K562 (cell line): Measurements from ENCODE around the gene IL17RA. TPM values are rescaled to one million over a fixed set of nuclear protein-coding genes. Genes with fewer than 3 reads are reported as not detected.

Source experiments
- ATAC-seq: fragments of 200-7000 bp; cut with Tn5 transposase; 3 replicates; pipeline ENCODE4 v1.9.1; 2020; ENCODE audit warnings: moderate library complexity
- BruUV-seq: library from RNA; stranded (reverse); fragments of 400-500 nt; replicated peaks from 2 replicates; lab custom pipeline; 2021; lab: Mats Ljungman, UMichigan
- CTCF ChIA-PET: fragments of 300-600 bp; formaldehyde crosslinking; extraction: SDS; loops from one replicate; lab custom pipeline; 2021; ENCODE audit warnings: low intra/inter-chr PET ratio; lab: Yijun Ruan, JAX
- POLR2A ChIA-PET: fragments of 300-600, 350-650 bp; sonication (Branson Sonifier 250); formaldehyde crosslinking; extraction: SDS; loops from one replicate; lab custom pipeline; 2021; ENCODE audit warnings: antibody characterized with exemption, inconsistent platforms; lab: Yijun Ruan, JAX
- DNase-seq, 4 experiments: peaks; one replicate each; pipeline versions ENCODE4 v3.0.0 to v3.0.0-alpha.2; 2011 to 2018; ENCODE audit warnings: low spot score in 3 of 4, mixed read lengths in 3 of 4; ENCODE audit errors: extremely low read depth in 1 of 4
- FAIRE-seq: peaks from 2 replicates; lab custom pipeline; 2011; peaks lifted over from hg19 to GRCh38; lab: Jason Lieb, UNC
- H2AFZ ChIP-seq: 2 replicates; pipeline ENCODE4 v1.6.0; 2011; ENCODE audit warnings: low read depth, low read length, control low read depth, inconsistent platforms
- H3K27ac ChIP-seq: fragments of 200-600 bp; 3 replicates; pipeline ENCODE4 v1.8.0; 2011; ENCODE audit warnings: low read depth, mild to moderate bottlenecking, control low read depth, inconsistent platforms, low read length, moderate library complexity, mixed read lengths; ENCODE audit errors: extremely low read depth
- H3K27me3 ChIP-seq, 2 experiments: fragments of 300-600 bp in 1 of 2; 2 replicates in 1 of 2; 3 replicates in 1 of 2; pipeline versions ENCODE4 v1.6.0 to v1.8.0; 2011; ENCODE audit warnings: inconsistent platforms in 2 of 2, low read length in 2 of 2, mild to moderate bottlenecking in 1 of 2, mixed read lengths in 1 of 2, moderate library complexity in 1 of 2; ENCODE audit not compliant: control insufficient read depth in 2 of 2, insufficient read depth in 2 of 2
- H3K36me3 ChIP-seq: fragments of 300-600 bp; 3 replicates; pipeline ENCODE4 v1.8.0; 2011; ENCODE audit warnings: mild to moderate bottlenecking, low read length, inconsistent platforms; ENCODE audit not compliant: control insufficient read depth, insufficient read depth
- H3K4me1 ChIP-seq, 2 experiments: fragments of 200-600 bp in 1 of 2; replicated peaks in 1 of 2; 2 replicates in 1 of 2; 3 replicates in 1 of 2; pipeline versions ENCODE4 v1.5.1 to v1.8.0; 2011; ENCODE audit warnings: inconsistent platforms in 2 of 2, low read length in 2 of 2, mild to moderate bottlenecking in 1 of 2, mixed read lengths in 1 of 2, moderate library complexity in 1 of 2; ENCODE audit not compliant: control insufficient read depth in 2 of 2, insufficient read depth in 2 of 2
- H3K4me2 ChIP-seq: 2 replicates; pipeline ENCODE4 v1.6.1; 2011; ENCODE audit warnings: low read length, control low read depth, inconsistent platforms, mixed read lengths; ENCODE audit not compliant: insufficient read depth
- H3K4me3 ChIP-seq: fragments of 200-600 bp; sonication (generic), shearing (Covaris generic); 2 replicates; pipeline ENCODE4 v1.5.1; 2016; ENCODE audit warnings: control low read depth, inconsistent platforms
- H3K79me2 ChIP-seq: fragments of 200-600 bp; 3 replicates; pipeline ENCODE4 v1.8.0; 2011; ENCODE audit warnings: low read length, inconsistent platforms; ENCODE audit not compliant: control insufficient read depth, insufficient read depth
- H3K9ac ChIP-seq, 2 experiments: 2 replicates each; pipeline versions ENCODE4 v1.6.0 to v1.6.1; 2011; ENCODE audit warnings: low read depth in 2 of 2, low read length in 2 of 2, control low read depth in 1 of 2, inconsistent platforms in 1 of 2, mild to moderate bottlenecking in 1 of 2, mixed read lengths in 1 of 2; ENCODE audit not compliant: insufficient read depth in 1 of 2
- H3K9me1 ChIP-seq: one replicate; pipeline ENCODE4 v1.6.0; 2011; ENCODE audit warnings: inconsistent platforms, mild to moderate bottlenecking, low read length, moderate library complexity; ENCODE audit not compliant: control insufficient read depth, insufficient read depth
- H3K9me3 ChIP-seq: replicated peaks from 2 replicates; pipeline ENCODE4 v1.5.1; 2011; ENCODE audit warnings: low read depth, low read length, inconsistent platforms; ENCODE audit not compliant: control insufficient read depth, insufficient read depth
- H4K20me1 ChIP-seq: replicated peaks from 2 replicates; pipeline ENCODE4 v1.6.1; 2011; ENCODE audit warnings: low read length, inconsistent platforms, mixed read lengths; ENCODE audit not compliant: control insufficient read depth, insufficient read depth
- ASH1L ChIP-seq: fragments of 450-650 bp; IDR thresholded peaks from 2 replicates; pipeline ENCODE4 v1.6.1; 2018; ENCODE audit warnings: borderline replicate concordance, mild to moderate bottlenecking, low read depth; ENCODE audit not compliant: partially characterized antibody
- CBX1 ChIP-seq: sonication (generic); IDR thresholded peaks from 2 replicates; pipeline ENCODE4 v1.6.1; 2016; ENCODE audit warnings: antibody characterized with exemption, low read depth, mild to moderate bottlenecking
- CBX2 ChIP-seq: fragments of 200-600 bp; sonication (generic); IDR thresholded peaks from one replicate; pipeline ENCODE4 v1.6.1; 2012; ENCODE audit warnings: mild to moderate bottlenecking, low read length, inconsistent platforms; ENCODE audit not compliant: insufficient read depth, poor library complexity, severe bottlenecking
- FOXJ2 ChIP-seq: fragments of 200-800 bp; sonication (Bioruptor generic); IDR thresholded peaks from 2 replicates; pipeline ENCODE4 v1.6.1; 2016; ENCODE audit warnings: missing genetic modification characterization, missing compliant biosample characterization
- GTF2A2 ChIP-seq: IDR thresholded peaks from 2 replicates; pipeline ENCODE4 v1.6.1; 2016; ENCODE audit warnings: mild to moderate bottlenecking, missing genetic modification characterization, missing compliant biosample characterization
- RB1 ChIP-seq: fragments of 450-650 bp; IDR thresholded peaks from 2 replicates; pipeline ENCODE4 v1.6.1; 2017; ENCODE audit warnings: low read depth, mild to moderate bottlenecking
- SMAD1 ChIP-seq: fragments of 150-350 bp; IDR thresholded peaks from 2 replicates; pipeline ENCODE4 v1.6.1; 2014; ENCODE audit warnings: low read length, low read depth; ENCODE audit not compliant: partially characterized antibody
- TCF7 ChIP-seq: sonication (generic); IDR thresholded peaks from 2 replicates; pipeline ENCODE4 v1.6.1; 2016; ENCODE audit warnings: antibody characterized with exemption, borderline replicate concordance
- YBX1 ChIP-seq: fragments of 450-650 bp; IDR thresholded peaks from 2 replicates; pipeline ENCODE4 v1.7.1; 2016; ENCODE audit warnings: mild to moderate bottlenecking
- ZNF174 ChIP-seq: fragments of 250-450 bp; sonication (Bioruptor Pico); IDR thresholded peaks from 2 replicates; pipeline ENCODE4 v1.4.0; 2020; ENCODE audit warnings: mild to moderate bottlenecking
- WGBS: fragments of 100-300 bp; shearing (Covaris generic); methylation state at CpG from one replicate; pipeline ENCODE4 v1.1.6; 2016; ENCODE audit warnings: low coverage, mixed read lengths; ENCODE audit not compliant: insufficient coverage; ENCODE audit errors: missing lambda C conversion rate; 5-methylcytosine and 5-hydroxymethylcytosine counted together
- in situ Hi-C: fragments of 300-500 bp; cut with MboI; formaldehyde crosslinking; loops from 4 replicates; pipeline ENCODE4 v1.15.0; 2018; ENCODE audit warnings: inconsistent platforms, mixed read lengths
- intact Hi-C: fragments of 100-400 bp; cut with micrococcal nuclease; formaldehyde crosslinking; loops from 2 replicates; pipeline ENCODE4 v1.14.2; 2022
- polyA plus RNA-seq, 8 experiments: library from polyadenylated mRNA; depleted of rRNA in 4 of 8; stranded (reverse) in 5 of 8; unstranded in 3 of 8; fragments of >200 nt; fragmentation: Nextera tagmentation in 2 of 8; fragmentation: Illumina TruSeq in 1 of 8; extraction: Ambion mirVana in 2 of 8; extraction: Trizol in 1 of 8; gene quantifications; 2 replicates each; pipeline versions ENCODE4 v1.2.1 to v1.2.3, GENCODE V29; 2011 to 2014; ENCODE audit warnings: inconsistent platforms in 1 of 8, missing spikeins in 1 of 8
- total RNA-seq, 7 experiments: library from RNA; depleted of rRNA in 6 of 7; stranded (reverse); fragments of >200 nt in 6 of 7; fragmentation: Illumina TruSeq in 2 of 7; extraction: Trizol in 2 of 7; gene quantifications; 2 replicates each; pipeline versions ENCODE4 v1.2.1 to v1.2.3, GENCODE V29; 2011 to 2021; ENCODE audit warnings: low replicate concordance in 1 of 7
- TF ChIP-seq, protein P1 (sequence below): fragments of 450-650 bp; formaldehyde crosslinking; IDR thresholded peaks from 2 replicates; pipeline ENCODE4 v1.4.0; 2022; ENCODE audit warnings: missing genetic modification characterization
- TF ChIP-seq, protein P2 (sequence below): IDR thresholded peaks from 2 replicates; pipeline ENCODE4 v1.6.1; 2011; ENCODE audit not compliant: insufficient read length; ENCODE audit errors: extremely low read depth
- TF ChIP-seq, protein P3 (sequence below): fragments of 150-350 bp; conservative IDR thresholded peaks from 2 replicates; pipeline ENCODE4 v1.6.1; 2014; ENCODE audit warnings: low read length

The IL17RA gene
- total and polyA plus RNA-seq, 9 of the 15 experiments (the other 6 are each of a cell fraction or from before 2014, with no cell fraction given): 0.17 to 11.8 (median 3.7) TPM

DNA sequence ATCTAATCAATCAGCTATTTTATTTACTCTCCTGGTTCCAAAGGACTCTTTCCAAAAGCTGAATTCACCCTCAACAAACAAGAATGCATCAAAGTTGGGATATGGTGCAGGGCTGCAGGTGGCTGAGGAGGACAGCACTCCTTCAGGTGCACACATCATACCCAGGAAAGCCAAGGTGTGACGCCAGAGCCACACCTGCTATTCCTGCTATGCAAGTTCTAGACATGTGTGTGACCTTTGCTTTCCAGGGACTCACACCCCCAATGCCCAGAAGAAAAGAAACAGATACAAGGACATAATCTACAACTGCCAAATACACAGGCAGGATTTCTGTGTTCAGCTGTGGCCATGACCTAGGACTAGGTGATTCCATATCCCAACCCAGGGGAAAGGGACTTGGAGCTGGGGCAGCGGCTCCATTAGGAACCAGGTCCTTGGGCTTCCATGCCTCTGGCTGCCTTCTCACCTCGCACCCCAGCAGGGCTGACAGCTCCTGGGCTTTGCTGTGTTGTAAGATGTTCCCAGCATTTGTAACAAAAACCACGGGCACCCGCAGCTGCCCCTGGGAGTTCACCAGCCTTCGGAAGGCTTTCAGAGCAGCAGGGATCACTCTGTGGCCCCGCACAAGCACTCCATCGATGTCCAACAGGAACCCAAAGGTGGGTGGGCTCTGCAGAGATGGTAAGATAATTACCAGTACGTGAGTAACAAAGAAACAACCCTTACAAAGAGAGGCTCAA, 64.4 kb downstream of the IL17RA start:
- no peaks in the 10 kb centered on the region for H3K4me1 ChIP-seq
- H4K20me1 ChIP-seq: peaks cover 11% of the 10 kb centered on the region
- no peaks in the 10 kb centered on the region for H3K27me3 ChIP-seq
- DNase-seq (no peak), ATAC-seq (no peak), FAIRE-seq (no peak)
- no peak overlapping the region for H2AFZ ChIP-seq
- no peak overlapping the region for H3K4me3 ChIP-seq
- H3K4me2 ChIP-seq: no peak overlapping the region
- ChIA-PET CTCF (no interaction called here), POLR2A (interaction anchor here (0.6 to 1.4 kb wide), 5 partner anchors 9 to 656 kb away, joined by 3 to 4 read pairs (median 3); no protein-coding TSS in a partner anchor)
- BruUV-seq: no TSS peak
- no peaks in the 10 kb centered on the region for H3K9me3 ChIP-seq
- no peak overlapping the region for H3K9ac ChIP-seq
- peaks cover 22% of the 10 kb centered on the region; the same call in 1 of the 3 replicates for H3K36me3 ChIP-seq
- in situ Hi-C loops (no loop called here), intact Hi-C loops (no loop called here)
- H3K27ac ChIP-seq: no peak overlapping the region
- H3K79me2 ChIP-seq: 0 out of 3 replicates have a peak, but pooled peaks cover 5% of the 10 kb centered on the region
- no peaks in the 10 kb centered on the region for H3K9me1 ChIP-seq
- 74% methylated on average over 9 of the region's 9 CpGs for WGBS
- TF ChIP-seq CBX2 (no peak), TCF7 (no peak), FOXJ2 (no peak), SMAD1 (no peak), ASH1L (no peak), GTF2A2 (tag) (no peak), CBX1 (no peak), YBX1 (no peak), RB1 (no peak), ZNF174 (no peak)
- TF ChIP-seq, protein P1, sequence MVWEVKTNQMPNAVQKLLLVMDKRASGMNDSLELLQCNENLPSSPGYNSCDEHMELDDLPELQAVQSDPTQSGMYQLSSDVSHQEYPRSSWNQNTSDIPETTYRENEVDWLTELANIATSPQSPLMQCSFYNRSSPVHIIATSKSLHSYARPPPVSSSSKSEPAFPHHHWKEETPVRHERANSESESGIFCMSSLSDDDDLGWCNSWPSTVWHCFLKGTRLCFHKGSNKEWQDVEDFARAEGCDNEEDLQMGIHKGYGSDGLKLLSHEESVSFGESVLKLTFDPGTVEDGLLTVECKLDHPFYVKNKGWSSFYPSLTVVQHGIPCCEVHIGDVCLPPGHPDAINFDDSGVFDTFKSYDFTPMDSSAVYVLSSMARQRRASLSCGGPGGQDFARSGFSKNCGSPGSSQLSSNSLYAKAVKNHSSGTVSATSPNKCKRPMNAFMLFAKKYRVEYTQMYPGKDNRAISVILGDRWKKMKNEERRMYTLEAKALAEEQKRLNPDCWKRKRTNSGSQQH (CRISPR knock-in tag): no peak
- TF ChIP-seq, protein P2, sequence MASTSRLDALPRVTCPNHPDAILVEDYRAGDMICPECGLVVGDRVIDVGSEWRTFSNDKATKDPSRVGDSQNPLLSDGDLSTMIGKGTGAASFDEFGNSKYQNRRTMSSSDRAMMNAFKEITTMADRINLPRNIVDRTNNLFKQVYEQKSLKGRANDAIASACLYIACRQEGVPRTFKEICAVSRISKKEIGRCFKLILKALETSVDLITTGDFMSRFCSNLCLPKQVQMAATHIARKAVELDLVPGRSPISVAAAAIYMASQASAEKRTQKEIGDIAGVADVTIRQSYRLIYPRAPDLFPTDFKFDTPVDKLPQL: no peak
- TF ChIP-seq, protein P3, sequence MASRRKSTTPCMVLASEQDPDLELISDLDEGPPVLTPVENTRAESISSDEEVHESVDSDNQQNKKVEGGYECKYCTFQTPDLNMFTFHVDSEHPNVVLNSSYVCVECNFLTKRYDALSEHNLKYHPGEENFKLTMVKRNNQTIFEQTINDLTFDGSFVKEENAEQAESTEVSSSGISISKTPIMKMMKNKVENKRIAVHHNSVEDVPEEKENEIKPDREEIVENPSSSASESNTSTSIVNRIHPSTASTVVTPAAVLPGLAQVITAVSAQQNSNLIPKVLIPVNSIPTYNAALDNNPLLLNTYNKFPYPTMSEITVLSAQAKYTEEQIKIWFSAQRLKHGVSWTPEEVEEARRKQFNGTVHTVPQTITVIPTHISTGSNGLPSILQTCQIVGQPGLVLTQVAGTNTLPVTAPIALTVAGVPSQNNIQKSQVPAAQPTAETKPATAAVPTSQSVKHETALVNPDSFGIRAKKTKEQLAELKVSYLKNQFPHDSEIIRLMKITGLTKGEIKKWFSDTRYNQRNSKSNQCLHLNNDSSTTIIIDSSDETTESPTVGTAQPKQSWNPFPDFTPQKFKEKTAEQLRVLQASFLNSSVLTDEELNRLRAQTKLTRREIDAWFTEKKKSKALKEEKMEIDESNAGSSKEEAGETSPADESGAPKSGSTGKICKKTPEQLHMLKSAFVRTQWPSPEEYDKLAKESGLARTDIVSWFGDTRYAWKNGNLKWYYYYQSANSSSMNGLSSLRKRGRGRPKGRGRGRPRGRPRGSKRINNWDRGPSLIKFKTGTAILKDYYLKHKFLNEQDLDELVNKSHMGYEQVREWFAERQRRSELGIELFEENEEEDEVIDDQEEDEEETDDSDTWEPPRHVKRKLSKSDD: no peak
